Activated naive CD4-positive, alpha-beta T cell treated with anti-CD3 and anti-CD28 coated beads for 36 hours (primary cell): ENCODE measurements around the gene COG7. TPM values are rescaled to one million over a fixed set of nuclear protein-coding genes. Genes with fewer than 3 reads are reported as not detected.
A peak's percentile ranks its signal among the peaks of the same experiment; 100 is the strongest.
"Not testable (repeated sequence)": the region's sequence is repeated elsewhere in the genome, so short reads cannot be mapped to it uniquely, and the experiment has no call there.

Experiments used
- CTCF ChIA-PET: fragments of 350-600 bp; sonication (Branson Sonifier 250); formaldehyde crosslinking; loops from one replicate; lab custom pipeline; 2021; ENCODE audit warnings: antibody characterized with exemption; lab: Charles Lee
- DNase-seq: peaks from one replicate; pipeline ENCODE4 v3.0.0-alpha.2; 2020
- H3K27ac Mint-ChIP-seq: one replicate; pipeline ENCODE4 v1.8.0; 2021; ENCODE audit warnings: mild to moderate bottlenecking, mixed read lengths
- H3K27me3 Mint-ChIP-seq: one replicate; pipeline ENCODE4 v1.8.0; 2021; ENCODE audit warnings: low read depth, mixed read lengths
- H3K36me3 Mint-ChIP-seq: one replicate; pipeline ENCODE4 v1.8.0; 2021; ENCODE audit warnings: low read depth, mixed read lengths
- H3K4me1 Mint-ChIP-seq: one replicate; pipeline ENCODE4 v1.8.0; 2021; ENCODE audit warnings: low read depth, mixed read lengths
- H3K4me3 Mint-ChIP-seq: one replicate; pipeline ENCODE4 v1.8.0; 2021; ENCODE audit warnings: mild to moderate bottlenecking, moderate library complexity, mixed read lengths
- H3K9me3 Mint-ChIP-seq: one replicate; pipeline ENCODE4 v1.8.0; 2021; ENCODE audit warnings: mixed read lengths
- intact Hi-C: fragments of 100-400 bp; cut with micrococcal nuclease; formaldehyde crosslinking; loops from one replicate; pipeline ENCODE4 v1.15.1; 2023
- total RNA-seq, 2 experiments: library from RNA; stranded (reverse); gene quantifications; one replicate each; pipeline ENCODE4 v1.2.3, GENCODE V29; 2021

Gene COG7
- total RNA-seq, 2 experiments from 2014 or later: 16.4 to 16.9 TPM

DNA sequence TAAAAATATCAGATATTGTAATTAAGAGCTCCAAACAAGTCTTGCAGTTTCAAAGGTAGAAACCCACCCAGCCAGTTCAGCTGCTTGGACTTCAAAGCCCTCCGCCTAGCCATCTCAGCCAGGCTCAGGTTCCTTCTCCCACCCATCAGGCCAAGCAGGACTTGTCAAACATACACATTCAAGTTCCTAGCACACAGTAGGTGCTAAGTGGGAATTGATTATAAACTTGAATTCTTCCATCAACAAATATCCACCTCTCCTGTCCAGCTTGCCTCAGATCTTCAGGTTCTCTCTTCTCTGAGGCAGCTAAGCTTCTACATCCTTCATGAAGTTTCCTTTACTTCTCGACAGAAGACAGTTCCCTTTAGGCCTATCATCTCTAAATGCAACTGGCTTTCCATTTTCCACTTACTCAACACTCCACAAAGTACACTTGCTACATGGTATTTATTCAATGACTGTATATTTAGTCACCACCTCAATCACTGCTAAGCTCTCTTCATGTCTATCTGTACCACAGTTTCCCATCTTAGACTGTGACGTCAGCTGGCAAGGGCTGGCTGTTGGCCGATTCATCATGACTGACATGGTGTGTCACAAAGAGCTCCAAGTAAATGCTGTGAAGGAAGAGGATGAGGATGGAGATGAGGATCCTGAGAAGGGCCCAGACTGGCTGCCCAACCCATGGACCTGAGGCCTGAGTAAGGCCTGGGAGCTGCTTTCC, 13.3 kb upstream of the COG7 start:
- no peak for DNase-seq
- Mint-ChIP-seq H3K4me1 (no peaks in the 10 kb centered on the region), H3K27me3 (no peaks in the 10 kb centered on the region), H3K9me3 (no peaks in the 10 kb centered on the region), H3K27ac (peak overlapping the region; percentile 1), H3K4me3 (no peak overlapping the region), H3K36me3 (peaks cover 19% of the 10 kb centered on the region)
- intact Hi-C loops: no loop called here
- CTCF ChIA-PET: no interaction called here

DNA sequence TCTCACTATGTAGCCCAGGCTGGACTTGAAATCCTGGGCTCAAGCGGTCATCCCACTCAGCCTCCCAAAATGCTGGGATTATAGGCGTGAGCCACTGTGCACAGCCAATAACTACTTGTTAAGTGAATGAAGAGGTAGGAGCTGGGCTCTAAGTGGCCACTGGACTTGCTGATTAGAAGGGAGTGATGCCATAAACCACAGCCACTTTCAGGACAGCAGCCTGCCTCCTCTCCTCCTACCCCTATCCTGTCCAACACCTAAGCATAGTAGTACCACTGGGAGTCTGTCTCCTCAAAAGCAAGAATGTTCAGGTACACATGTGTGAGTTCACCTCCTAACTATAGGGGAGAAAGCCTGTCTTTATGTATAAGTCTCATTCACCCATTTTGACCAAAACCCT, 12.2 kb upstream of the COG7 start:
- H3K36me3 Mint-ChIP-seq: peaks cover 17% of the 10 kb centered on the region
- H3K4me1 Mint-ChIP-seq: no peaks in the 10 kb centered on the region
- H3K27ac Mint-ChIP-seq: no peak overlapping the region
- CTCF ChIA-PET: no interaction called here
- intact Hi-C loops: no loop called here
- H3K4me3 Mint-ChIP-seq: no peak overlapping the region
- H3K9me3 Mint-ChIP-seq: no peaks in the 10 kb centered on the region
- no peaks in the 10 kb centered on the region for H3K27me3 Mint-ChIP-seq
- DNase-seq: no peak

DNA sequence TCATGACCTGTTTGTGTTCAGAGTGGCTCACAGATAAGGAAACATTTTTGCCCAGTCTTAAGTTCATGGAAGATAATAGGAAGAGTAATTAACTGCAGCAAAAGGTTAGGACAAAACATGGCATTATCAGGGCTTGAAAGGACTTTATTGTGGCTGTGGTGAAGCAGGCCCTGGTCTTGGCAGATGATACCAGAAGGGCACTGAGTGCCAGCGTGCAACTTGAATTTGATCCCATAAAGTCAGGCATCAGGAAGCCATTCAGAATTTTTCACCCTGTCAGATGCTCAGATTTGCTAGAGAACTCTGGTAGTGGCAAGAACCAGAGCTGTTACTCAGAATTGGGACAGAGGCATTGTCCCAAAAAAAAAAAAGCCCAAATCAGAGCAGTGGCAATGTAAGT, 11.2 kb upstream of the COG7 start:
- DNase-seq: no peak
- Mint-ChIP-seq H3K36me3 (peaks cover 12% of the 10 kb centered on the region), H3K4me3 (no peak overlapping the region), H3K27ac (no peak overlapping the region), H3K27me3 (no peaks in the 10 kb centered on the region), H3K4me1 (no peaks in the 10 kb centered on the region), H3K9me3 (no peaks in the 10 kb centered on the region)
- CTCF ChIA-PET: no interaction called here
- intact Hi-C loops: no loop called here

DNA sequence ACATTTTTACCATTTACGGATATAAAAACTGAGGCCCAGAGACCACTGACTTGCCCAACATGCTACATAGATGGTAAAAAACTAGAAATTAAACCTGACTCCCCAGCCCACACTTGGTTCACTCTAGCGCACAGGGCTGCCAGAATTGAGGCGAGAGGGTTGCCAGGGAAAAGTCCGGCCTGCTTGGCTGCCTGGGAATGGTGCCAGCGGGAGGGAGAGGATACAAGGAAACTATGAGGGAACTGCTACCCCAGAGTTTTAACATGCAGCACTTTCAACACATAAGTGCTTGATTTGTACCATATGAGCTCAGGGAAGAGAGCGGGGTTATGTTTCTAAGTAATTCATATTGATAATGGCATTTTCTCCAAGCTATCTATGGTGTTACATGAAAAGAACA, 10.0 kb upstream of the COG7 start:
- H3K4me3 Mint-ChIP-seq, H3K27ac Mint-ChIP-seq, H3K9me3 Mint-ChIP-seq, H3K4me1 Mint-ChIP-seq, intact Hi-C loops, CTCF ChIA-PET, DNase-seq, H3K27me3 Mint-ChIP-seq: not testable (repeated sequence)
- H3K36me3 Mint-ChIP-seq: peaks cover 11% of the 10 kb centered on the region

DNA sequence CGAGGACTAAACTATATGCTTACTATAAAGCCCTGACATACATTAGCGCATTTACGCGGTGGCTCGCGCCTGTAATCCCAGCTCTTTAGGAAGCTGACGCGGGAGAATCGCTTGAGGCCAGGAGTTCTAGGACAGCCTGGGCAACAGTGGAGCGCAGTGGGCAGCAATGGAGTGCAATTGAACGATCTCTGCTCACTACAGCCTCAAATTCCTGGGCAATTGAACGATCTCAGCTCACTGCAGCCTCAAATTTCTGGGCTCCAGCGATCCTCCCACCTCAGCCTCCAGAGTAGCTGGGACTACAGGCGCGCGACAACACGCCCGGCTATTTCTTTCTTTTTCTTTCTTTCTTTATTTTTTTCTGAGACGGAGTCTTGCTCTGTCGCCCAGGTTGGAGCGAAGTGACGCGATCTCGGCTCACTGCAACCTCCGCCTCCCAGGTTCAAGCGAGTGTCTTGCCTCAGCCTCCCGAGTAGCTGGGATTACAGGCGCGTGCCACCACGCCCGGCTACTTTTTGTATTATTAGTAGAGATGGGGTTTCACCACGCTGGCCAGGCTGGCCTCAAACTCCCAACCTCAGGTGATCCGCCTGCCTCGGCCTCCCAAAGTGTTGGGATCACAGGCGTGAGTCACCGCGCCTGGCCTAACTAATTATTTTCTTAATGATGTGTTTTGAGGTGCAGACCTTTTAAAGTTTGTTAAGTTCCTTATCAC, 506 bp upstream of the COG7 start:
- peaks cover 30% of the 10 kb centered on the region for H3K4me1 Mint-ChIP-seq
- CTCF ChIA-PET: interaction anchor here (0.6 to 1.1 kb wide), 2 partner anchors 8 to 18 kb away, joined by 3 to 6 read pairs; no protein-coding TSS in a partner anchor
- no peak for DNase-seq
- H3K36me3 Mint-ChIP-seq: no peaks in the 10 kb centered on the region
- intact Hi-C loops: loop anchor here (1.0 to 2.0 kb wide), 2 partner anchors 51 to 104 kb away; partner anchors contain the start of genes EARS2 and UBFD1
- peak overlapping the region; percentile 68 for H3K27ac Mint-ChIP-seq
- peak overlapping the region; percentile 97 for H3K4me3 Mint-ChIP-seq
- no peaks in the 10 kb centered on the region for H3K27me3 Mint-ChIP-seq
- no peaks in the 10 kb centered on the region for H3K9me3 Mint-ChIP-seq

DNA sequence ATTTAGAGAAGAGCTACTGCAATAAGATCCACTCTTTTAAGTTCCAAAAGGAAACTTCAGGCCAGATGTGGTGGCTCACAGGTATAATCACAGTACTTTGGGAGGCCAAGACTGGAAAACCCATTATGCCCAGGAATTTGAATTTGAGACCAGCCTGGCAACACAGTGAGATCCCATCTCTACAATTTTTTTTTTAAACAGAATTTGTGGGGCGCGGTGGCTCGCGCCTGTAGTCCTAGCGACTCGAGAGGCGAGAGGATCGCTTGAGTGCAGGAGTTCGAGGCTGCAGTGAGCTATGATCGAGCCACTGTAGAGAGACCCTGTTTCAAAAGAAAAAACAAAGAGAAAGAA, 793 bp downstream of the COG7 start:
- DNase-seq: no peak
- H3K9me3 Mint-ChIP-seq: no peaks in the 10 kb centered on the region
- peak overlapping the region; percentile 97 for H3K4me3 Mint-ChIP-seq
- peak overlapping the region; percentile 86 for H3K27ac Mint-ChIP-seq
- H3K4me1 Mint-ChIP-seq: peaks cover 34% of the 10 kb centered on the region
- intact Hi-C loops: loop anchor here (2.0 kb wide), 1 partner anchor 53 kb away; no protein-coding TSS in a partner anchor
- CTCF ChIA-PET: interaction anchor here (0.8 to 1.1 kb wide), 3 partner anchors 16 to 145 kb away, joined by 3 to 5 read pairs (median 4); no protein-coding TSS in a partner anchor
- no peaks in the 10 kb centered on the region for H3K36me3 Mint-ChIP-seq
- no peaks in the 10 kb centered on the region for H3K27me3 Mint-ChIP-seq

DNA sequence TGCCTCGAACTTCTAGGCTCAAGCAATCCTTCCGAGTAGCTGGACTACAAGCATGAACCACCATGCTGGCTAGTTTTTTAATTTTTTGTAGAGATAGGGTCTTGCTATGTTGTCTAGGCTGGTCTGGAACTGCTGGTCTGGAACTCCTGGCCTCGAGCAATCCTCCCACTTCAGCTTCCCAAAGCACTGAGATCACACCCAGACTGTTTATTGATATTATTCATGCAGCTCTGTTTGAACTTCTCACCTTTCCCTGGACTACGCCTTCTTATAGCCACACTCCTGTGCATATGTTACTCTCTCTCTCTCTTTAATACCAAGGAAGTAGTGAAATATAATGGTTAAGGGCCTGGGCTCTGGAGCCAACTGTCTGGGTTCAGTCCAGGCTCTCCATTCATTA, 4.6 kb downstream of the COG7 start:
- intact Hi-C loops: no loop called here
- peaks cover 2% of the 10 kb centered on the region for H3K36me3 Mint-ChIP-seq
- peaks cover 29% of the 10 kb centered on the region for H3K4me1 Mint-ChIP-seq
- CTCF ChIA-PET: interaction anchor here (1.6 kb wide), 1 partner anchor 14 kb away, joined by 16 read pairs; no protein-coding TSS in a partner anchor
- H3K4me3 Mint-ChIP-seq: no peak overlapping the region
- no peak for DNase-seq
- no peaks in the 10 kb centered on the region for H3K27me3 Mint-ChIP-seq
- no peaks in the 10 kb centered on the region for H3K9me3 Mint-ChIP-seq
- no peak overlapping the region for H3K27ac Mint-ChIP-seq

DNA sequence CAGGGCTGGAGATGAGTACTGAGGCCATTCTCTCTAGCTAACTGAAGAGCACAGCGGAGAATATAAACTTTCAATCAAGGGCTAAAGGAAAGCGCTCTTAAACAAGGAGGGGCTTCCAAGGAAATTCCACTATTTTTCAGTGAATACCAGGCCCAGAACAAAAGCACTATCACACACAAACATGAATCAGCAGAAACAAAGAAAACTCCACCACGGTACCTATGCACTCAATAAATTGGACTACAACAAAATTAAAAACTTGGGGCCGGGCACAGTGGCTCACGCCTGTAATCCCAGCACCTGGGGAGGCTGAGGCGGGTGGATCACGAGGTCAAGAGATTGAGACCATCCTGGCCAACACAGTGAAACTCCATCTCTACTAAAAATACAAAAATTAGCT, 15.4 kb downstream of the COG7 start:
- H3K9me3 Mint-ChIP-seq, H3K4me1 Mint-ChIP-seq, DNase-seq, intact Hi-C loops, H3K27me3 Mint-ChIP-seq, H3K27ac Mint-ChIP-seq, H3K4me3 Mint-ChIP-seq: not testable (repeated sequence)
- H3K36me3 Mint-ChIP-seq: peaks cover 22% of the 10 kb centered on the region
- CTCF ChIA-PET: interaction anchor here (0.7 to 1.2 kb wide), 2 partner anchors 8 to 13 kb away, joined by 3 to 4 read pairs; no protein-coding TSS in a partner anchor

DNA sequence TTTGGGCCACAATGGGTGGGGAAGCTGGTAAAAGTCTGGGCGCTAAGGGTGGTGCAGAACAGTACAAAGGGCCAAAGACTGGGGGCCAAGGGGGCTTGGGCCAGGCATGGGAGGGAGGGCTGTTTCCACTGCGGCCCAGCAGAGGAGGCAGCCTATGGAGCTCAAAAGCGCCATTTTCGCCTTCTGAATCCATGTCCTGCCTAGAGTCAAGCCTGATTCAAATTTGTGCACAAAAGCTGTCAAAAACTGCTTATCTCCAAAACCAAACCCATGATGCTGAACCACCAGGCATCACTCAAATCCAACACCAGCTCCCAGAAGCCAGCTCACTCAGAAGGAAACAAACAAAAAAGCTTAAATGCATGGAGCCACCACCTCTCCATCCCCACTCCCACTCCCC, 16.0 kb downstream of the COG7 start:
- H3K36me3 Mint-ChIP-seq: peaks cover 24% of the 10 kb centered on the region
- H3K27me3 Mint-ChIP-seq: no peaks in the 10 kb centered on the region
- no peaks in the 10 kb centered on the region for H3K9me3 Mint-ChIP-seq
- no peak overlapping the region for H3K4me3 Mint-ChIP-seq
- intact Hi-C loops: no loop called here
- no peak for DNase-seq
- H3K27ac Mint-ChIP-seq: no peak overlapping the region
- no peaks in the 10 kb centered on the region for H3K4me1 Mint-ChIP-seq
- CTCF ChIA-PET: interaction anchor here (0.7 to 5.1 kb wide), 7 partner anchors 9 to 254 kb away, joined by 3 to 65 read pairs (median 4); partner anchors contain the start of genes COG7 and SCNN1G

DNA sequence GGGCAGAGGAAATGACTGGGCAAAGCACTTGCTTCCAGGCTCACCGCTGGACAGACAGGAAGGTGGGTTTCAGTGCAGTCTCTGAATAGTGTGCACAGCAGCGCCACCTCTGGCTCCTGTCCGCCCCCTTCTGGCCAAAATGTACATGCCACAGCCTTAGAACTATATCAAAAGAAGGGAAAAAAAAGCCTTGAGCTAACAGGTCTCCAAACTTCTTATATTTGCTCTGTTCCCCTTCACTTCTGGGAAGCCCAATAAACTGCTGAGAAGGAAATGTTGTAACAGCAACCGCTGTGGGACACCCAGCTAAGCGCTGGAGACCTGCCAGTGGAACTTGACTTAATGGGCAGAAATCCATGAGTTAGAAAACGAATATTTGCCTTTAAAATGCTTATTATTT, 17.5 kb downstream of the COG7 start:
- Mint-ChIP-seq H3K36me3 (peaks cover 25% of the 10 kb centered on the region), H3K9me3 (no peaks in the 10 kb centered on the region), H3K27me3 (no peaks in the 10 kb centered on the region), H3K4me1 (no peaks in the 10 kb centered on the region), H3K27ac (no peak overlapping the region), H3K4me3 (no peak overlapping the region)
- CTCF ChIA-PET: interaction anchor here (0.6 to 5.1 kb wide), 31 partner anchors 10 to 1814 kb away, joined by 3 to 65 read pairs (median 4); partner anchors contain the start of genes COG7 and SCNN1G
- intact Hi-C loops: loop anchor here (2.0 kb wide), 1 partner anchor 537 kb away; no protein-coding TSS in a partner anchor
- DNase-seq: peak; percentile 76

DNA sequence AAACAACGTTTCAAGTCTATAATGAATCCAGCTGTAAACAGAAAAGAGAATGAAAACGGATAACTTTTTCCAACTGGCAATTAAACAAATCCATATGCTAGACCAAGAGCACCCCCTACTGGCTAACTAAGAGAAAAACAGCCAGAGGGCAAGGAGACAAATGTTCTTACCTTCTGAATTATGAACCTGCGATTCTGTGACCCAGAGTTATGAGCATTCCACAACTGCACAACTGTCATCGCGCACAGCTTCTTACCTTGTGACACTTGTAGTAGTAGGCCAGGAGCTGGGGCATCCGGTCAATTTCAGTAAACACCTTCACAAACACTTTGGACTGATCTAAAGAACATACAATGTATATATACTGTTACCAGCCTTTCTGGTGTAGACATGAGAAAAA, 18.6 kb downstream of the COG7 start:
- intact Hi-C loops: loop anchor here (1.0 to 2.0 kb wide), 2 partner anchors 252 to 536 kb away; partner anchors contain the start of gene SCNN1G
- H3K27ac Mint-ChIP-seq: no peak overlapping the region
- H3K36me3 Mint-ChIP-seq: peaks cover 29% of the 10 kb centered on the region
- no peaks in the 10 kb centered on the region for H3K27me3 Mint-ChIP-seq
- DNase-seq: peak; percentile 27
- CTCF ChIA-PET: interaction anchor here (0.6 to 5.1 kb wide), 29 partner anchors 8 to 1766 kb away, joined by 3 to 65 read pairs (median 5); partner anchors contain the start of gene SCNN1G
- no peaks in the 10 kb centered on the region for H3K4me1 Mint-ChIP-seq
- no peak overlapping the region for H3K4me3 Mint-ChIP-seq
- no peaks in the 10 kb centered on the region for H3K9me3 Mint-ChIP-seq

DNA sequence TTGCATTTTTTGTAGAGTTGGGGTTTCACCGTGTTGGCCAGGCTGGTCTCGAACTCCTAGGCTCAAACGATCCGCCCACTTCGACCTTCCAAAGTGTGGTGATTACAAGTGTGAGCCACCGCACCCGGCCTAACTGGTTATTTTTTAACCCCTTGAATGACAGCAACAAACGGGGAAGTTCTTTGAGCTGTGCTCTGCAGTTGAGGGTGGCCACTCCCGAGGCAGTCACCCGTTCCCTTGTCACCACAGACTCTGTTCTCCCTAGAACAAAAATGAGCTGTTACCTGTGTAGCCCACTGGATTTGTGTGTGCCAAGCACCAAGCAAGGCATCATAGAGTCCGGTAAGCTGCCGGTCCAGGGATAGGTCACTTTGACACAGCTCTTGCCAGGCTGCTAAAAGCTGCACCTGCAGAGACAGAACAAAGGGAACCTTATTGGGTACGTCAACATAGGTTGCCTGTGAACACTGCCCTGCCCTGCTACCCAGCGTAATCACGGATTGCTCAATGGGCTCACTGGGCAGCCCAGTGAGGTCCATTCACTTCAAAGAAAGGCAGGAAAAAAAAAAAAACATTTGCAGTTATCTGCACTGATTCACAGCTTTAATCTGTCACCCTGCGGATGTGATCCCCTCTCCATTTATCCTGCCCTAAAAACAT, 19.6 kb downstream of the COG7 start:
- Mint-ChIP-seq H3K36me3 (peaks cover 25% of the 10 kb centered on the region), H3K27me3 (no peaks in the 10 kb centered on the region), H3K27ac (no peak overlapping the region), H3K9me3 (no peaks in the 10 kb centered on the region), H3K4me1 (no peaks in the 10 kb centered on the region), H3K4me3 (no peak overlapping the region)
- DNase-seq: no peak
- CTCF ChIA-PET: interaction anchor here (0.6 to 5.1 kb wide), 18 partner anchors 9 to 1250 kb away, joined by 3 to 65 read pairs (median 6); partner anchors contain the start of gene SCNN1G
- intact Hi-C loops: no loop called here
